Measurements from ENCODE around the gene TXNL4A.
A peak's percentile ranks its signal among the peaks of the same experiment; 100 is the strongest.
"Not testable (repeated sequence)": the region's sequence is repeated elsewhere in the genome, so short reads cannot be mapped to it uniquely, and the experiment has no call there.

The TXNL4A gene, protein sequence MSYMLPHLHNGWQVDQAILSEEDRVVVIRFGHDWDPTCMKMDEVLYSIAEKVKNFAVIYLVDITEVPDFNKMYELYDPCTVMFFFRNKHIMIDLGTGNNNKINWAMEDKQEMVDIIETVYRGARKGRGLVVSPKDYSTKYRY

DNA sequence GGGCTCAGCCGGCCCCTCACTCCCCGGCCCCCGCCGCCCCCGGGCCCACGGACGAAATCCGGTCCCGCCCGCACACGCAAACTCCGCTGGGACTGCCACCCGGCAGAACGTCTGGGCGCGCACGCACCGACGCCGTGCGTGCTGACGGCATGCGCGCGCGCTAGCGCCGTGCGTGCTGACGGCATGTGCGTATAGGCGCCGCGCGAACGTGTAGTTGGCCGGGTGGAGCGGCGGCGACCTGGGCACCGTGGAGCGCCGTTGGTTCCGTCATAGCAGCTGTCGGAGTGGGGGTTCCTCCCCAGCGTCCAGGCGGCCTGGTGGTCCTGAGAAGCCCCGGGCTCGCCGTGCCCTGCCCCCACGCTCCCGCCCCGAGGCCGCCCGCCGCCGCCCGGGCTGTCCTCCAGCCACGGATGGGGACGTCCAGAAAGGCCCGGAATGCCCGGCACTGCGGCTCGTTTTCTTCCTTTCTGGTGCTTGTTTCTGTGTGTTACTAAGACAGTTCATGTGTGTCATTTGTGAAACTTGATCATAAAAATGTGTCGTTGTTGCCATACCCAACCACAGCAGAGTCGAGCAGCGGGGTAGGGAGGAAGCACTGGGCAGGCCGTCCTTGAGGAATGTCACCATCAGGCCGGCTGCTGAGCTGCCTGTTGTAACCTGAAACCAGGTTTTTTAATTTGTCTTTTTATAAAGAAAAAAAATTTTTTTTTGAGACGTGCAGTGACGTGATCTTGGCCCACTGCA, at the start of gene TXNL4A:
TXNL4A (minus strand) TSS at position 113 of the 744 bp plus-strand sequence. CDS start 171 bp downstream, outside the sequence.
- no peak for DNase-seq (ENCODE audit: low read depth)

DNA sequence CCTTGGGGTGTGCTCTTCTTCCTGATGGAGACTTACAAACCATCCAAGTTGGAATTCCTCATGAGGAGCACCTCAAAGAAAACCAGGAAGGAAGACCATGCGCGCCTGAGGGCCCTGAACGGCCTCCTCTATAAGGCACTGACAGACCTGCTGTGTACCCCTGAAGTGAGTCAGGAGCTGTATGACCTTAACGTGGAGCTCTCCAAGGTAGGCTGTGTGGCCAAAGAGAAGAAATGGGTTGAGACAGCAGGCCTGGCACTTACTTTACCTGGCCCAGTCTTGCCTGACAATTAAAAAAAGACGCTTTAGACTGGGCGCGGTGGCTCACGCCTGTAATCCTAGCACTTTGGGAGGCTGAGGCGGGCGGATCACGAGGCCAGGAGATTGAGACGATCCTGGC, 48.9 kb upstream of the TXNL4A start:
- DNase-seq (ENCODE audit: low read depth) = no peak

DNA sequence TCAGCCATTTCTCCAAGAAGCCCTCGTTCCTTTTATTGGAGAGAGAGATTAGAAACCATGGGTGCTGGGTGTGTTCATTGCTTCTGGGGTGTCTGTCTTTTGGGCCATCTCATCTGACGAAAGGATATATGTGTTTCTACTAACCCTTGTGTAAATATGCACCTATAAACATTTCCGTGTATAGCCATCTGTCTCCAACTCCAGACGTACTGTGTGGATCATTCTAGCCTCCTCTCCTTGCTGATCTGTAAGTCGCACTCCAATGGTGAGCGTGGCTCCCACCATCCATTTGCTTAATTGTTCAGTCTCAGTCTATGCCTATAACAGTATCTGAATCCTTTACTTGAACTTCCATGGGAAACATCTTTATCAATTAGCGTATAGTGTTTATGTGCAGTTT, 47.6 kb upstream of the TXNL4A start:
- DNase-seq (ENCODE audit: low read depth) = no peak

DNA sequence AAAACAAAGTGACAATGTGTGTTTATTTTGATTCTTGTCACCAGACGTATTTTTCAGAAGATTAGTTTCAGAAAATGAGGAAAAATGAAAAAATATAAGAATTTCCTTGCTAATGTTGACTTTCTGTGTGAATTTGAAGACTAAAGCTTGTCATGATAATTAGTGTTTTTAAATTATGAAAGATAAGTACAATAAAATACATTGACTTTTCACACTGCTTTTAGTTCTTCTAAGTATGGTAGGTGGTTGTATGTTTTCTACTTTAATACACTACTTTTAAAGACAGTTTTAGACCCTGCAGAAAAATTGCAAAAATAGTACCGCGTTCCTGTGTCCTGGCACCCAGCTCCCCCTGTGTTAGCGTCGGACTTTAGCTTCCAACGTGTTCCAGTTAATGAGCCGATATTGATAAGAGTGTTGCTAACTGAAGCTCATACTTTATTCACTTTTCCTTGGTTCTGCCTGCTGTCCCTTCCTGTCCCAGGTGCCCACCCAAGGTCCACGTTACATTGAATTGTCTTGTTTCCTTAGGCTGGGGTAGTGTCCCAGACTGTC, 46.6 kb upstream of the TXNL4A start:
- DNase-seq (ENCODE audit: low read depth) = no peak

DNA sequence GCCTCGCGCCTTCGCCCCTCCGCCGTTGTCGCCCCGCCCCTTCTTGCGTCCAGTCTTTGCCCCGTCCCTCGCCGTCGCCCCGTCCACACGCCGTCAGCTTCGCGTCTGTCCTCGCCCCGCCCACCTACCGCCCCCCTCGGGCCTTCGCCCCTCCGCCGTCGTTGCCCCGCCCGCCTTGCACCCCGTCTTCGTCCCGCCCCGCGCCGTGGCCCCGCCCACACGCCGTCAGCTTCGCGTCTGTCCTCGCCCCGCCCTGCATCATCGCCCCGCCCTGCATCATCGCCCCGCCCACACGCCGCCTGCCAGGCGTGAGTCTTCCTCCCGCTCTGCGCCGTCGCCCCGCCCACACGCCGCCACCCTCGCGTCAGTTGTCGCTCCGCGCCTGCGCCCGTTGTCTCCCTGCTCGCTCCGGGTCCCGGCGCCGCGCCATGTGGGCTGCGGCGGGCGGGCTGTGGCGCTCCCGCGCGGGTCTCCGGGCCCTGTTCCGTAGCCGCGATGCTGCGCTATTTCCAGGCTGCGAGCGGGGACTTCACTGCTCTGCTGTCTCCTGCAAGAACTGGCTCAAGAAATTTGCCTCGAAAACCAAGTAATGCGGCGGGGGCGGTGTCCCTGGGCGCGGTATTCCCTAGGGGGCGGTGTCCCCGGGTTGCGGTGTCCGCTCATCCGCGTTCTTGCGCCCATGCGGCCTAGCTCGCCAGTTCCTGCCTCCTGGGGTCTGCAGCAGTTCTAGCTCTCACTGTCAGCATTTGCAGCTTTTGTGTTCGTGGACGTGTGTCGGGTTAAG, 45.9 kb upstream of the TXNL4A start, which contains the start of gene RBFA:
RBFA (plus strand) TSS at position 367 of the 784 bp plus-strand sequence; CDS start at position 429, 62 bp downstream.
- DNase-seq (ENCODE audit: low read depth) = peak; percentile 90

DNA sequence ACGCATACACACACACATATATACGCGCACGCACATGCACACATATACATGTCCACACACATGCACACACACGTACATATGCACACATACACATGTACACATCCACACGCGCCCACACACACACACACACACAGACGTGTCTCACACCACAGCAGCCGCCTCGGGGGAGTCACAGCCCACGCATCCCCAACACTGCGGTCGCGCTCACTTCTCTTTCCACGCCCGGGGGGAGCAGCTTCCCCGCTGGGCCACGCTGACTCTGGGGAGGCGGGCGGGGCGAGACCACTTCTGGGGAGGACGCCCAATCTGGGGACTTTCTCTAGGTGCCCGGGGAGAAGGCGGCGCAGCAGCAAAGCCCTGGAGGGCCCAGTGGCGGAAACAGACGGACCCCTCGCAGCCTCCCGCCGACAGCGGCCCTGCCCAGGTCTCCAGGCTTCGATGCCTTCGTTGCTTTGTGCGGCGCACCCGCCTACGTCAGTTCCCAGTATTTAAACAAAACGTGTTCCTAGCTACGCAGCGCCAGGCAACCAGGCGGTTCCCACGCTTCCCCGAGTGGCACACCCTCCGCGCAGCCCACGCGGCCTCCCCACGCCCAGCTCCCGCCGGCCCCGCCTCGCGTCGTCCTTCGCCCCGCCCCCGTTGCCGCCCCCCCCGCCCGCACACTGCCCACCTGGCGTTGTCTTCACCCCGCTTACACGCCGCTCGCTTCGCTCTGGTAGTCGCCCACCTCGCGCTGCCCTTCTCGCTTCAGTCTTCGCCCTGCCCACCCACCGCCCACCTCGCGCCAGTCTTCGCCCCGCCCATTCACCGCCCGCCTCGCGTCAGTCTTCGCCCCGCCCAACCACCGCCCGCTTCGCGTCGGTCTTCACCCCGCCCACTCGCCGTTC, 45.1 kb upstream of the TXNL4A start:
- DNase-seq (ENCODE audit: low read depth) = no peak

DNA sequence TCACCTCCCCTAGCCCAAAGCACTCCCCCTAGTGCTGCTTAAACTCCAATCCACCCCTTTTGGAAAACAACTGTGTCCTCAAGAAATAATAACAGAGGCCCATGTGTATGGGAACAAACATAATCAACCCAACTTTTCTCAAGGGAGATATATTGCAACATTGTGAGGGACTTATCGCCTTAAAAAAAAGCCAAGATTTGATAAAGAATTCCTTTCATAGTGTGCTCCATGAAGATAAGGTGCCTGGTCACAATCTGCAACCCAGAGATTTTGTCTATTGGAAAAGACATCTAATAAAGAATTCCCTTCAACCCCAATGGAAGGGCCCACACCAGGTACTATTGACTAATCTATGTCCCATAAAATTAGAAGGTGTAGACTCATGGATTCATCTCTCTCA, 41.3 kb upstream of the TXNL4A start:
- no peak for DNase-seq (ENCODE audit: low read depth)

DNA sequence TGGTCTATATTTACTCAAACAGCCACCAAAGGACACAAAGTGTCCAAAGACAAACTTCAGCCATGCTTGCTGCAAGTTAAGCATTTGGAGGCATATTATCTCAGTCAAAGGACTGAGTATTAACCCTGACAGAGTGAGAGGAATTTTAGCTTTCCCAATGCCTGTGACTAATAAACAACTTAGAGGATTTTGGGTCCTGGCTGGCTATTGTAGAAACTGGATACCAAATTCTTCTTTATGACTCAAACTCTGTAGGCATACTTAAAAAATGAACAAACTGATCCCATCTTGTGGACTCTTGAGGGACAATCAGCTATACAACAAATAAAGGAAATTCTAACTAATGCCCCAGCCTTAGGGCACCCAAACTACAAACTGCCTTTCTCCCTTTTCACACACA, 39.4 kb upstream of the TXNL4A start:
- not testable (repeated sequence) for DNase-seq (ENCODE audit: low read depth)

DNA sequence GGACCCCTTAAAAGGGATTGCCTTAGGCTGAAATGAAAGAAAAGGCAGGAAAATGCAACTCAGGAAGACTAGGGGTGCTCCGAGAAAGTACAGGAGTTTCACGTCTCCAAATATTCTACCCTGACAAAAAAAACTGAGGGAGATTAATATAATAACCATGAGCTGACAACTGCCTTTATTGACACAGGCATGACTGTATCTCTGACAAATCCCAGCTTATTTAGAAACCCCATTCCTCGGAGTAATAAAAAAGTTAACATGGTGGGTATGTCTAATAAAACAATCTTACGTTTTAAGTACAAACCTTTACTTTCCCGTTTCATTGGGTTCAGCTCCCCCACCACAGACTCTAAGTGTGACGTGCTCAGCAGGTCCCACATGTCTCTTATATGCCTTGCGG, 38.0 kb upstream of the TXNL4A start:
- no peak for DNase-seq (ENCODE audit: low read depth)

DNA sequence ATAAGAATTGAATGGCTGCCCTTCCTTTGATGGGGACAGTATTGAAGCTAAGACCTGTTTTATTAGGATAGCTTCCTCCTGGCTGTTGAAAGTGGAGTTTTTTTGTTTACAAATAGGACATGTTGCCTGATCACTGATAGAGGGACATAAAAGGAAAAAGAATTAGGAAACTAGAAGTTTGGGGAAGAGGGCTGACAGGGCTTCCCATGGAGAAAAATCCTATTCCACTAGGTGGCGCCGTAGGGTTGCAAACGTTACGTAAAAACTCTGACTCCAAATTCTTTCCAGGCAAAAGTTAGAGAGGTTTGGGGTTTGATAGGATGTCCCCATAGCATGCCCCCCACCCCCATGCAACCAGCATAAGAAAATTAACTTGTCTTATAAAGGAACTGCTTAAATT, 34.8 kb upstream of the TXNL4A start:
- DNase-seq (ENCODE audit: low read depth) = no peak

DNA sequence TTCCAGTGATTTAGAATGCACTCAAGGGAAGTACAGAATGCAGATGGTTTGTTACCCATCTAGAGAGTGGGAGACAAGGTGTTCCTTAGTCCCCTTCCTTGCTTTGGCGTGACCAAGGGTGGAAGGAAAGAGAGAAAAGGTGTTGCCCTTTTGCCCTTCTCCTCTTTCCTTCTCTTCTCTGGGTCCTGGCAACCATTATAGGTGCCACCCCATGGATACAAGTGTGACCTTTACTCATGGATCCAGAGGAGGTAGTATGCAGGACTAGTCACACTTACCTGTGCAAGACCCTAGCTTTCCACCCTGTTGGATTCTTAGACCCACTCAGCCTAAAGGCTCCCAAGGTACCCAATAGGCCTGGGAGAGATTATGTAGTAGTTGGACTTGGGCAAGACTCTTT, 34.2 kb upstream of the TXNL4A start:
- DNase-seq (ENCODE audit: low read depth) = no peak

DNA sequence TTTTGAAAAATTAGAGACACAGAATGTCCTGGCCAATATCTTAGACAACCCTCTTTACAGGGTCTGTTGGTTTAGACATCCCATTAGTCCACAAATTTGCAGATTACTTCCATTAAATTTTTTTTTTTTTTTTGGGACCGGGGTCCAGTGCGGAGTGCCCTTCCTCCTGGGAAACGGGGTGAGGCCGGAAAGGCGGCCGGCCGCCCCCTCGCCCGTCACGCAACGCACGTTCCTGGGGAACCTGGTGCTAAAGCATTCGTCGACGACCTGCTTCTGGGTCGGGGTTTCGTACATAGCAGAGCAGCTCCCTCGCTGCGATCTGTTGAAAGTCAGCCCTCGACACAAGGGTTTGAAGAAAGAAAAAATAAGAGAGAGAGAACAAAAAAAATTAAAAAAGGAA, 24.4 kb upstream of the TXNL4A start:
- no peak for DNase-seq (ENCODE audit: low read depth)

DNA sequence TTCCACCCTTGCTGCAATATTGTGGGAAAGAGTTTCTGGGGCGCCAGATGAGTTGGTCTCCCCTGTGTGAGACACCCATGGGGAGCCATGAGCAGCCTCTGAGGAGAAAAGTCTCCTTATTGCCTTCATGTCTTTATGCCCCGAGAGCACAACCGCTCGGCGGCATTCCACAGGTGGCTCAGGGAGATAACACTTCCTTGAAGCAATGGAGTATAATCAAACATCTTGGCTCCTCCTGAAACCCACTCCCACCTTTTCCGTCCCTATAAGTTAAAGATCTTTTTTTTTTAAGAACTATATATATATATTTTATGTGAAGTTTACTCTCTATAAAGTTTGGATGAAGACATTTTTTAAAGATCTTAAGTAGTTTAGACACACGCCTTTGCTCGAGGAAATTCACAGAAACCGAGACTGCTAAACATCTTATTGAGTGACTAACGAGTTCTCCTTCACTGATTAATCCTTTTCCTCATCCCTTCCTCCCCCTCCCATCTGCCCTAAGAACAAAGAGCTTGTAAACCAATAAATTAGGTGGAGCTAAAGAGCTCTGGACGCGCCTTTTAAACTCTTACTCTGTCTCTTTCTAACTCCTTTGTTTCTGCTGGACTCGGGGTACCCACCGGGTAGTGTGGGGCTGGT, 23.3 kb upstream of the TXNL4A start:
- DNase-seq (ENCODE audit: low read depth) = not testable (repeated sequence)

DNA sequence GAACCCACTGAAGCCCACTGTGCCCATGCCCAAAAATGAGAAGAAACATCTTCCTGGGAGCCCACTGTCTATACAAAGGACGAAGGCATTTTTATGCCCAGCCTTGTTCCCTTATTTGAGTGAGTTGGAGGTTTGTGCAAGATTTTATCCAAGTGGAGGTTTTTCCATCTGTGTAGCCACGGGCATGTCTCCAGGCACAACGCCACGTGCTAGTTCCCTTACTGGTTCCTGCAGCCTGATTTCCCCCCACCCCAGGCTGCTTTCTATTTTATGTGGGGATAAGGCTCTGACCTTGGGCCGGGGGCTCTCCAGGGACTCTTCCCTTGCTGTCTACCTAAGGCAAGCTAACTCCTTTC, 22.2 kb upstream of the TXNL4A start:
- no peak for DNase-seq (ENCODE audit: low read depth)

DNA sequence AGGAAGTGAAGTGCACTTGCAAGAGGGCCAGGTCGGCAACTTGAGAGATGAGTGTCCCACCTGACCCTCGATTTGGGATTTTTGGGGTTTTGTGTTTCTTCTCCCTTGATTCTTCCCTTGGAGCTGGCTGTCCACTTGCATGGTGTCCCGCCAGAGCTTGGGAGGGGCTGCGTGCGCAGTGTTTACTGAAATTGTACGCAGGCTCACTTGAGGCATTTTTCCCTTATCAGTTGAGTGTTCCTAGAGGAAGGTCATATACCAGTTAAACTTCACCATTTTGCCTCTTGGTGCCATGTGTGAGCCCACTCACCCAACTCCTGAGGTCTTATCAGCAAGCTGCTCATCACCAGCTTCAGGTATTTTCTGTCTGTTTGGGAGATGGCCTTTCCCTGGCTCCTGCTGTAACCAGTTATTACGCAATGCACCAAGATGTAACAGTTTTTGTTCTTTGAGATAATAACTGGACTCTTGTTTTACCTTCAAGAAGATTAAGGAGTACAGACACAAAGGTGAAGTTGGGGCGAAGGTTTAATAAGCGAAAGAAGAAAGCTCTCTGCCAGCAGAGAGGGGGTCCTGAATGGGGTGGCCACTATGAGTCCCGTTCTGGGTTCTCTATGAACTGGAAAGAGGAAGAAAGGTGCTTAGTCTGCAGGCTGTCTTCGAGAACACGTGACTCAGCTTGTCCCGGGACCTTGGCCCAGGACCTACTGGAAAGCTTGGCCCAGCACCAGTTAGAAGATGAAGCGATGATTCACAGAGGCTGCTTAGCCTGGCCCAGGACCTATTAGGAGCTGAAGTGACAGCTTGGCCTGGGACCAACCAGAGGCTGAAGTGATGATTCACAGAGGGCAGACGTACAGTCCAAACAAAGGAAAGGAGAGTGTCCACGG, 21.5 kb upstream of the TXNL4A start:
- peak; percentile 81 for DNase-seq (ENCODE audit: low read depth)

DNA sequence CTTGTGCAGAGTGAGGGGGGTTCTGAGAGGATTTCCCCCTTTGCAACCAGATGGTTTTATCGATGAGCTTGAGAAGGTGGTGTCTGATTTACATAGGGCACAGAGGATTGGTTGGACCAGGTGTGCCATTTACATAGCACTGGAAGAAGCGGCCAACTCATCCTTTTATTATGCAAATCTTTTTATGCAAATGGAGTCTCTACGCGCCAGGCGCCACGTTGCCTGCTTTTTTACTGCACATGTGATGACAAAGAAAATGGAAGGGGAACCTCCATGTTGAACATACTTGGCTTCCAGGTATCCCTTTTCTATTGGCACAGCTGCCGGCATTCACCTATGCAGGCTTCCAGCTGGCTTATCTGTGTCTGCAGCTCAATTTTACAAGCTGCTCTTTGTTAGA, 18.4 kb upstream of the TXNL4A start:
- DNase-seq (ENCODE audit: low read depth) = no peak

DNA sequence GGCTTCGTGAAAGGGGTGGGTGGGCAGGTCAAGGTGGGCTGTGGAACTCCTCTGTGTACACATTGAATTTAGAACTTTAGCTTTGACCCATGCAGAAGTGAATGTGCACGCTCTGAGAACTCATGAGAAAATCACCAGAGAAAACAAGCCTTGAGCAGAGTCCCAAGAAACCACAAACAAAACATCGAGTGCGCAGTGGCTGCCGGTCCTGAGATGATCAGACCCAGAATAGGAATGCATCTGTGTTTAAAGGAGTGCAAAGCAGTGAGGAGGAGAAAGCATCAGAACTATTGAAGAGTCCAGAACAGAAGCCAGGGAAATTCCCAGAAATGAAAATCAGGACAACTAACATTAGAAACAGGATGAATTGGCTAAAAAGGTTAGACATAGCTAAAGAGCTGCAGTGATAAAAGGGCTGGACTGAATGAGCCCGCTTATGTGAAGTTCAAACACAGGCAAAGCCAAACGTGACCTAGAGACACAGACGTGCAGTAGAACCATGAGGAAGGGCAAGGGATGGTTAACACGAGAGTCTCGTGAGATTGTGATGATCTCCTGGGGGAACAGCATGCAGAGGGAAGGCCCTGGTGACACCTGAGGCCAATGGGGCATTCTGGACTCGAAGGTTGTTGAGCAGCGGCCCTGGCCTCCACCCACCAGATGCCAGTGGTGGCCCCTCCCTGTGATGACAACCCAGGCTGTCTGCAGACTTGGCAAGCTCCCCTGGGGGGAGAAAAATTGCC, 16.4 kb upstream of the TXNL4A start:
- DNase-seq (ENCODE audit: low read depth) = no peak

DNA sequence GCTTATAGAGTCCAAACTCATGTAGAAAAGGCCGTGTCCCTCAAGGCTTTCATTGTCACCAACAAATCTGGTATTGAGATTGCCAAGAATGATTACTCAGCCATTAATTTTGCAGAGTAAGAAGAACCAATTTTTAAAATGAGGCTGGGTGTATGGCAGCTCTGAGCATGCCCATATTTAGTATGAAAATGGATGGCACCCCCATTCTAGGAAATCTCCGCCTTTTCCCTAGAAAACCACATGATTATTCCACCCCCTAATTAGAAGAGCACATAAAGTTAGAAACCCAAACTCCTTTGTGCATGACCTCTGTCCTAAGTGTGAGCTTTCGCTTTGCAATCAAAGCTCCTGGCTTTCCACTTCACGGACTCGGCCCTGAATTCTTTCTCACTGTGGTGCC, 14.1 kb upstream of the TXNL4A start:
- no peak for DNase-seq (ENCODE audit: low read depth)

DNA sequence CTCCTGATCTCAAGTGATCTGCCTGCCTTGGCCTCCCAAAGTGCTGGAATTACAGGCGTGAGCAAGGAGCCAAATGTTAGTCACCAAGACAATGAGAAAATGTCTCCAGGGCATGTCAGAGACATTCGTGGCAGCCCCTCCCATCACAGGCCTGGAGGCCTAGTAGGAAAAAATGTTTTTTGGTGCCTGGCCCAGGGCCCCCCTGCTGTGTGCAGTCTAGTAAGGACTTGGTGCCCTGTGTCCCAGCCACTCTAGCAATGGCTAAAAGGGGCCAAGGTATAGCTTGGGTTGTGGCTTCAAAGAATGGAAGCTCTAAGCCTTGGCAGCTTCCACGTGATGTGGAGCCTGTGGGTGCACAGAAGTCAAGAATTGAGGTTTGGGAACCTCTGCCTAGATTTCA, 12.5 kb upstream of the TXNL4A start:
- no peak for DNase-seq (ENCODE audit: low read depth)

DNA sequence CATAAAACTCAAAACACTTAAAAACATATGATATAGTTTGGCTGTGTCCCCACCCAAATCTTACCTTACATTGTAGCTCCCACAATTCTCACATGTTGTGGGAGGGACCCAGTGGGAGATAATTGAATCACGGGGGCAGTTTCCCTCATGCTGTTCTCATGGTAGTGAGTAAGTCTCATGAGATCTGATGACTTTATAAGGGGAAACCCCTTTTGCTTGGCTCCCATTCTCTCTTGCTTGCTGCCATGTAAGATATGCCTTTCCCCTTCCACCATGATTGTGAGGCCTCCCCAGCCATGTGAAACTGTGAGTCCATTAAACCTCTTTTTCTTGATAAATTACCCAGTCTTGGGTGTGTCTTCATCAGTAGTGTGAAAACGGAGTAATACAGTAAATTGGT, 11.3 kb upstream of the TXNL4A start:
- DNase-seq (ENCODE audit: low read depth) = not testable (repeated sequence)
